GM23338 (cell line): ENCODE data around the gene NELL2. TPM values are rescaled to one million over a fixed set of nuclear protein-coding genes. Genes with fewer than 3 reads are reported as not detected.

ENCODE experiments used
- ATAC-seq: fragments of 200-7000 bp; cut with Tn5 transposase; 3 replicates; pipeline ENCODE4 v1.9.1; 2020
- DNase-seq: peaks from one replicate; pipeline ENCODE4 v3.0.0-alpha.2; 2015; ENCODE audit warnings: low spot score
- H2AFZ ChIP-seq: fragments of 200-600 bp; sonication (generic); 2 replicates; pipeline ENCODE4 v1.8.0; 2016; ENCODE audit warnings: antibody characterized with exemption, mild to moderate bottlenecking, moderate library complexity
- H3F3A ChIP-seq: fragments of 200-600 bp; sonication (generic); replicated peaks from 2 replicates; pipeline ENCODE4 v1.8.0; 2017; ENCODE audit warnings: antibody characterized with exemption, mixed run types, low read depth
- H3K27ac ChIP-seq: fragments of 200-600 bp; sonication (generic); 2 replicates; pipeline ENCODE4 v1.6.1; 2016; ENCODE audit warnings: low read depth
- H3K27me3 ChIP-seq: fragments of 200-600 bp; sonication (generic); 2 replicates; pipeline ENCODE4 v1.8.0; 2016; ENCODE audit warnings: mild to moderate bottlenecking, mixed run types, moderate library complexity; ENCODE audit not compliant: insufficient read depth
- H3K36me3 ChIP-seq: fragments of 200-600 bp; sonication (generic); 2 replicates; pipeline ENCODE4 v1.8.0; 2016; ENCODE audit warnings: mild to moderate bottlenecking; ENCODE audit not compliant: insufficient read depth
- H3K4me1 ChIP-seq: fragments of 200-600 bp; sonication (generic); 2 replicates; pipeline ENCODE4 v1.8.0; 2016; ENCODE audit warnings: mild to moderate bottlenecking, moderate library complexity; ENCODE audit not compliant: insufficient read depth
- H3K4me2 ChIP-seq: fragments of 200-600 bp; sonication (generic); 2 replicates; pipeline ENCODE4 v1.7.1; 2017; ENCODE audit warnings: mixed run types
- H3K4me3 ChIP-seq: fragments of 200-600 bp; sonication (generic); 2 replicates; pipeline ENCODE4 v1.6.1; 2016; ENCODE audit warnings: mixed run types
- H3K79me2 ChIP-seq: fragments of 200-600 bp; sonication (generic); replicated peaks from 2 replicates; pipeline ENCODE4 v1.8.0; 2017; ENCODE audit warnings: mild to moderate bottlenecking; ENCODE audit not compliant: insufficient read depth
- H3K9me2 ChIP-seq: fragments of 200-600 bp; sonication (generic); 2 replicates; pipeline ENCODE4 v1.8.0; 2017; ENCODE audit not compliant: insufficient read depth
- H4K20me1 ChIP-seq: fragments of 200-600 bp; sonication (generic); replicated peaks from 2 replicates; pipeline ENCODE4 v1.8.0; 2017; ENCODE audit warnings: mild to moderate bottlenecking; ENCODE audit not compliant: insufficient read depth
- H3K27ac Mint-ChIP-seq: 2 replicates; pipeline ENCODE4 v1.8.0; 2020; ENCODE audit warnings: inconsistent platforms, mild to moderate bottlenecking, moderate library complexity, mixed read lengths
- H3K27me3 Mint-ChIP-seq: 3 replicates; pipeline ENCODE4 v1.8.0; 2022; ENCODE audit warnings: low read depth, mild to moderate bottlenecking, moderate library complexity, mixed read lengths, inconsistent platforms; ENCODE audit not compliant: insufficient read depth, poor library complexity
- H3K36me3 Mint-ChIP-seq: 3 replicates; pipeline ENCODE4 v1.8.0; 2021; ENCODE audit warnings: low read depth, mild to moderate bottlenecking, inconsistent platforms, moderate library complexity, mixed read lengths
- H3K4me1 Mint-ChIP-seq: 3 replicates; pipeline ENCODE4 v1.8.0; 2020; ENCODE audit warnings: mild to moderate bottlenecking, inconsistent platforms, mixed read lengths
- H3K4me3 Mint-ChIP-seq: 3 replicates; pipeline ENCODE4 v1.8.0; 2021; ENCODE audit warnings: moderate library complexity, mild to moderate bottlenecking, inconsistent platforms, mixed read lengths
- H3K9me3 Mint-ChIP-seq: 3 replicates; pipeline ENCODE4 v1.8.0; 2020; ENCODE audit warnings: moderate library complexity, mild to moderate bottlenecking, inconsistent platforms, mixed read lengths
- CTCF ChIP-seq, 2 experiments: fragments of 200-600 bp in 1 of 2; sonication (generic) in 1 of 2; conservative IDR thresholded peaks; 2 replicates each; pipeline versions ENCODE4 v1.5.1 to v1.6.1; 2016 to 2017; ENCODE audit warnings: antibody characterized with exemption in 2 of 2, low read depth in 2 of 2, mild to moderate bottlenecking in 2 of 2, moderate library complexity in 1 of 2
- EZH2 ChIP-seq: fragments of 200-600 bp; sonication (generic); IDR thresholded peaks from one replicate; pipeline ENCODE4 v1.8.0; 2017; ENCODE audit warnings: antibody characterized with exemption, mild to moderate bottlenecking, low read depth; ENCODE audit not compliant: unreplicated experiment
- JUNB ChIP-seq: IDR thresholded peaks from one replicate; pipeline ENCODE4 v1.6.1; 2016; ENCODE audit warnings: antibody characterized with exemption; ENCODE audit not compliant: unreplicated experiment
- NANOG ChIP-seq: IDR thresholded peaks from 2 replicates; pipeline ENCODE4 v1.6.1; 2016; ENCODE audit warnings: antibody characterized with exemption, borderline replicate concordance
- STAT1 ChIP-seq: IDR thresholded peaks from one replicate; pipeline ENCODE4 v1.6.1; 2016; ENCODE audit warnings: antibody characterized with exemption; ENCODE audit not compliant: unreplicated experiment
- ZNF114 ChIP-seq: fragments of 250-450 bp; sonication (Bioruptor Pico); IDR thresholded peaks from 2 replicates; pipeline ENCODE4 v1.5.0; 2020; ENCODE audit warnings: mild to moderate bottlenecking, moderate library complexity
- ZNF331 ChIP-seq: fragments of 250-450 bp; sonication (Bioruptor Pico); IDR thresholded peaks from 2 replicates; pipeline ENCODE4 v1.5.0; 2020; ENCODE audit warnings: low read depth, mild to moderate bottlenecking, moderate library complexity
- polyA plus RNA-seq: library from polyadenylated mRNA; unstranded; fragments of >200 nt; fragmentation: Nextera tagmentation; extraction: Ambion mirVana; gene quantifications from 2 replicates; pipeline ENCODE4 v1.2.1, GENCODE V29; 2016
- total RNA-seq: library from RNA; depleted of rRNA; stranded (reverse); fragments of >200 nt; shearing (Covaris generic); gene quantifications from 2 replicates; pipeline ENCODE4 v1.2.3, GENCODE V29; 2014
- TF ChIP-seq, protein P1 (sequence below): fragments of 250-450 bp; sonication (Bioruptor Pico); IDR thresholded peaks from 2 replicates; pipeline ENCODE4 v1.5.0; 2020; ENCODE audit warnings: mild to moderate bottlenecking, moderate library complexity

The NELL2 gene
- total and polyA plus RNA-seq, 2 experiments from 2014 or later: 25.1 to 99.5 TPM

DNA sequence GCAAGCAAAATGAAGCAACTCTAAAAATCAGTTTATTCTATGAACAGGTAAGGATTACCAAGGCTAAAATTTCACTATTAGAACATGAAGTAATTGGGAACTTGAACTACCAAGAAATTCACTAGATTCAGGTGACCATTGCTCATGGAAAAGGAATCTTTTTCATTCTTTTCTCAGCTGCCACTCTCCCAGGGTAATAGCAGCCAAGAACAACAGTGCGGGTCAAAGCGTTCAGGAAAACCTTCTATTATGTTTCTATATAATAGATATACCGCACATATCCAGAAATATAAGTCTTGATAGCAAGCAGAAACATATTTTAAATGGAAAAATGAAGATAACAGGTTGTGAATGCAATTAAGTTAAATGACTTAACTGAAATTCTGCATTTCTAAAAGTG, 125.6 kb downstream of the NELL2 start:
- peaks cover 3% of the 10 kb centered on the region for H3K27me3 Mint-ChIP-seq
- Histone ChIP-seq H3F3A (no peaks in the 10 kb centered on the region), H4K20me1 (no peaks in the 10 kb centered on the region), H3K4me2 (no peak overlapping the region), H3K4me1 (no peaks in the 10 kb centered on the region), H3K27ac (no peak overlapping the region), H3K27me3 (no peaks in the 10 kb centered on the region), H3K79me2 (0 out of 2 replicates have a peak, but pooled peaks cover 2% of the 10 kb centered on the region), H3K36me3 (peaks cover 3% of the 10 kb centered on the region; the same call in 1 of the 2 replicates), H3K9me2 (no peaks in the 10 kb centered on the region), H3K4me3 (no peak overlapping the region), H2AFZ (no peak overlapping the region)
- no peak overlapping the region for H3K4me3 Mint-ChIP-seq
- ATAC-seq (no peak), DNase-seq (no peak)
- H3K4me1 Mint-ChIP-seq: no peaks in the 10 kb centered on the region
- peaks cover 8% of the 10 kb centered on the region; the same call in 2 of the 3 replicates for H3K36me3 Mint-ChIP-seq
- peaks cover 7% of the 10 kb centered on the region; the same call in 2 of the 3 replicates for H3K9me3 Mint-ChIP-seq
- TF ChIP-seq ZNF331 (CRISPR knock-in tag): no peak
- TF ChIP-seq, protein P1, sequence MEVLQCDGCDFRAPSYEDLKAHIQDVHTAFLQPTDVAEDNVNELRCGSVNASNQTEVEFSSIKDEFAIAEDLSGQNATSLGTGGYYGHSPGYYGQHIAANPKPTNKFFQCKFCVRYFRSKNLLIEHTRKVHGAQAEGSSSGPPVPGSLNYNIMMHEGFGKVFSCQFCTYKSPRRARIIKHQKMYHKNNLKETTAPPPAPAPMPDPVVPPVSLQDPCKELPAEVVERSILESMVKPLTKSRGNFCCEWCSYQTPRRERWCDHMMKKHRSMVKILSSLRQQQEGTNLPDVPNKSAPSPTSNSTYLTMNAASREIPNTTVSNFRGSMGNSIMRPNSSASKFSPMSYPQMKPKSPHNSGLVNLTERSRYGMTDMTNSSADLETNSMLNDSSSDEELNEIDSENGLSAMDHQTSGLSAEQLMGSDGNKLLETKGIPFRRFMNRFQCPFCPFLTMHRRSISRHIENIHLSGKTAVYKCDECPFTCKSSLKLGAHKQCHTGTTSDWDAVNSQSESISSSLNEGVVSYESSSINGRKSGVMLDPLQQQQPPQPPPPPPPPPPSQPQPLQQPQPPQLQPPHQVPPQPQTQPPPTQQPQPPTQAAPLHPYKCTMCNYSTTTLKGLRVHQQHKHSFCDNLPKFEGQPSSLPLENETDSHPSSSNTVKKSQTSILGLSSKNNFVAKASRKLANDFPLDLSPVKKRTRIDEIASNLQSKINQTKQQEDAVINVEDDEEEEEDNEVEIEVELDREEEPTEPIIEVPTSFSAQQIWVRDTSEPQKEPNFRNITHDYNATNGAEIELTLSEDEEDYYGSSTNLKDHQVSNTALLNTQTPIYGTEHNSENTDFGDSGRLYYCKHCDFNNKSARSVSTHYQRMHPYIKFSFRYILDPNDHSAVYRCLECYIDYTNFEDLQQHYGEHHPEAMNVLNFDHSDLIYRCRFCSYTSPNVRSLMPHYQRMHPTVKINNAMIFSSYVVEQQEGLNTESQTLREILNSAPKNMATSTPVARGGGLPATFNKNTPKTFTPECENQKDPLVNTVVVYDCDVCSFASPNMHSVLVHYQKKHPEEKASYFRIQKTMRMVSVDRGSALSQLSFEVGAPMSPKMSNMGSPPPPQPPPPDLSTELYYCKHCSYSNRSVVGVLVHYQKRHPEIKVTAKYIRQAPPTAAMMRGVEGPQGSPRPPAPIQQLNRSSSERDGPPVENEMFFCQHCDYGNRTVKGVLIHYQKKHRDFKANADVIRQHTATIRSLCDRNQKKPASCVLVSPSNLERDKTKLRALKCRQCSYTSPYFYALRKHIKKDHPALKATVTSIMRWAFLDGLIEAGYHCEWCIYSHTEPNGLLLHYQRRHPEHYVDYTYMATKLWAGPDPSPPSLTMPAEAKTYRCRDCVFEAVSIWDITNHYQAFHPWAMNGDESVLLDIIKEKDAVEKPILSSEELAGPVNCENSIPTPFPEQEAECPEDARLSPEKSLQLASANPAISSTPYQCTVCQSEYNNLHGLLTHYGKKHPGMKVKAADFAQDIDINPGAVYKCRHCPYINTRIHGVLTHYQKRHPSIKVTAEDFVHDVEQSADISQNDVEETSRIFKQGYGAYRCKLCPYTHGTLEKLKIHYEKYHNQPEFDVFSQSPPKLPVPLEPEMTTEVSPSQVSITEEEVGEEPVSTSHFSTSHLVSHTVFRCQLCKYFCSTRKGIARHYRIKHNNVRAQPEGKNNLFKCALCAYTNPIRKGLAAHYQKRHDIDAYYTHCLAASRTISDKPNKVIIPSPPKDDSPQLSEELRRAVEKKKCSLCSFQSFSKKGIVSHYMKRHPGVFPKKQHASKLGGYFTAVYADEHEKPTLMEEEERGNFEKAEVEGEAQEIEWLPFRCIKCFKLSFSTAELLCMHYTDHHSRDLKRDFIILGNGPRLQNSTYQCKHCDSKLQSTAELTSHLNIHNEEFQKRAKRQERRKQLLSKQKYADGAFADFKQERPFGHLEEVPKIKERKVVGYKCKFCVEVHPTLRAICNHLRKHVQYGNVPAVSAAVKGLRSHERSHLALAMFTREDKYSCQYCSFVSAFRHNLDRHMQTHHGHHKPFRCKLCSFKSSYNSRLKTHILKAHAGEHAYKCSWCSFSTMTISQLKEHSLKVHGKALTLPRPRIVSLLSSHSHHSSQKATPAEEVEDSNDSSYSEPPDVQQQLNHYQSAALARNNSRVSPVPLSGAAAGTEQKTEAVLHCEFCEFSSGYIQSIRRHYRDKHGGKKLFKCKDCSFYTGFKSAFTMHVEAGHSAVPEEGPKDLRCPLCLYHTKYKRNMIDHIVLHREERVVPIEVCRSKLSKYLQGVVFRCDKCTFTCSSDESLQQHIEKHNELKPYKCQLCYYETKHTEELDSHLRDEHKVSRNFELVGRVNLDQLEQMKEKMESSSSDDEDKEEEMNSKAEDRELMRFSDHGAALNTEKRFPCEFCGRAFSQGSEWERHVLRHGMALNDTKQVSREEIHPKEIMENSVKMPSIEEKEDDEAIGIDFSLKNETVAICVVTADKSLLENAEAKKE (CRISPR knock-in tag): no peak
- no peak for TF ChIP-seq CTCF (conservative IDR thresholded peaks at IDR 0.05; ENCODE audit: low read depth in 2 of 2)
- TF ChIP-seq ZNF114: no peak
- no peak for TF ChIP-seq JUNB
- TF ChIP-seq EZH2: no peak
- no peak for TF ChIP-seq STAT1
- no peak for TF ChIP-seq NANOG
- no peak overlapping the region for H3K27ac Mint-ChIP-seq
